ENCODE results near the gene TPSAB1.

The TPSAB1 gene

DNA sequence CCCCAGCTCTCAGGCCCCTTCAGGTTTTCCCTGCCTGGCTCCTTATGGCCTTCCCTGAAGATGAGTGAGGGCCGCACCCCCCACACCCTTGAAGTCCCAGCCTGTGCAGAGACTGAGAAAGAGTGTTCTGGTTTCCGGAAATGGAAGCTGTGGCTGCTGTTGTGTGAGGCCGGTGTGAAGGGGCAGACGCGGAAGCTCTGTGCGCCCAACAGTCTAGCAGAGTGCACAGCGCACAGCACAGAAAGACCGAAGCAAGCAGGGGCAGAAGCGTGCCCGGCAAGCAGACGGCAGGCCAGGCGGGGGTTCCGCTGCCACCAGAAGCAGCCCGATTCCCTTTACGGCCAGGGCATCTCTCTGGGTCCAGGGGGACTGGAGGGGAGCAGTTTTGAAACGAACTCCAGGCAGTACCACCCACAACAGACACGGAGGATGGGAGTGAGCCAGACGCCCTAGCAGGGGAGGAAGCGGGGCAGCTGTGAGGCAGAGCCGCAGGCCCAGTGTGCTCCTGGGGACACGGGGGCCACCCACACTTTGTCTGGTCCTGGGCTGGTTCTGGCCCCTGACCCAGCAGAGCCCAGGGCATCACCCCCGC is 32.2 kb upstream of the TPSAB1 start:
- peak in 1 of 2 experiments; percentile 9 for DNase-seq (ENCODE audit: low read depth in 1 of 2, low spot score in 1 of 2)
- H3K27ac ChIP-seq (replicated peaks): no peak overlapping the region
- H3K27me3 ChIP-seq (ENCODE audit: insufficient read depth, poor library complexity, severe bottlenecking): no peaks in the 10 kb centered on the region
- H3K4me3 ChIP-seq (replicated peaks; ENCODE audit: insufficient read depth, low read length): no peak overlapping the region
- TF ChIP-seq, protein P1, sequence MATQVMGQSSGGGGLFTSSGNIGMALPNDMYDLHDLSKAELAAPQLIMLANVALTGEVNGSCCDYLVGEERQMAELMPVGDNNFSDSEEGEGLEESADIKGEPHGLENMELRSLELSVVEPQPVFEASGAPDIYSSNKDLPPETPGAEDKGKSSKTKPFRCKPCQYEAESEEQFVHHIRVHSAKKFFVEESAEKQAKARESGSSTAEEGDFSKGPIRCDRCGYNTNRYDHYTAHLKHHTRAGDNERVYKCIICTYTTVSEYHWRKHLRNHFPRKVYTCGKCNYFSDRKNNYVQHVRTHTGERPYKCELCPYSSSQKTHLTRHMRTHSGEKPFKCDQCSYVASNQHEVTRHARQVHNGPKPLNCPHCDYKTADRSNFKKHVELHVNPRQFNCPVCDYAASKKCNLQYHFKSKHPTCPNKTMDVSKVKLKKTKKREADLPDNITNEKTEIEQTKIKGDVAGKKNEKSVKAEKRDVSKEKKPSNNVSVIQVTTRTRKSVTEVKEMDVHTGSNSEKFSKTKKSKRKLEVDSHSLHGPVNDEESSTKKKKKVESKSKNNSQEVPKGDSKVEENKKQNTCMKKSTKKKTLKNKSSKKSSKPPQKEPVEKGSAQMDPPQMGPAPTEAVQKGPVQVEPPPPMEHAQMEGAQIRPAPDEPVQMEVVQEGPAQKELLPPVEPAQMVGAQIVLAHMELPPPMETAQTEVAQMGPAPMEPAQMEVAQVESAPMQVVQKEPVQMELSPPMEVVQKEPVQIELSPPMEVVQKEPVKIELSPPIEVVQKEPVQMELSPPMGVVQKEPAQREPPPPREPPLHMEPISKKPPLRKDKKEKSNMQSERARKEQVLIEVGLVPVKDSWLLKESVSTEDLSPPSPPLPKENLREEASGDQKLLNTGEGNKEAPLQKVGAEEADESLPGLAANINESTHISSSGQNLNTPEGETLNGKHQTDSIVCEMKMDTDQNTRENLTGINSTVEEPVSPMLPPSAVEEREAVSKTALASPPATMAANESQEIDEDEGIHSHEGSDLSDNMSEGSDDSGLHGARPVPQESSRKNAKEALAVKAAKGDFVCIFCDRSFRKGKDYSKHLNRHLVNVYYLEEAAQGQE (IDR thresholded peaks at IDR 0.05; ENCODE audit: insufficient replicate concordance, low read depth): no peak
- TF ChIP-seq GABPA (IDR thresholded peaks at IDR 0.05; ENCODE audit: low read depth): no peak
- TF ChIP-seq POLR2AphosphoS5 (IDR thresholded peaks at IDR 0.05; ENCODE audit: low read depth): no peak
- TF ChIP-seq, protein P2, sequence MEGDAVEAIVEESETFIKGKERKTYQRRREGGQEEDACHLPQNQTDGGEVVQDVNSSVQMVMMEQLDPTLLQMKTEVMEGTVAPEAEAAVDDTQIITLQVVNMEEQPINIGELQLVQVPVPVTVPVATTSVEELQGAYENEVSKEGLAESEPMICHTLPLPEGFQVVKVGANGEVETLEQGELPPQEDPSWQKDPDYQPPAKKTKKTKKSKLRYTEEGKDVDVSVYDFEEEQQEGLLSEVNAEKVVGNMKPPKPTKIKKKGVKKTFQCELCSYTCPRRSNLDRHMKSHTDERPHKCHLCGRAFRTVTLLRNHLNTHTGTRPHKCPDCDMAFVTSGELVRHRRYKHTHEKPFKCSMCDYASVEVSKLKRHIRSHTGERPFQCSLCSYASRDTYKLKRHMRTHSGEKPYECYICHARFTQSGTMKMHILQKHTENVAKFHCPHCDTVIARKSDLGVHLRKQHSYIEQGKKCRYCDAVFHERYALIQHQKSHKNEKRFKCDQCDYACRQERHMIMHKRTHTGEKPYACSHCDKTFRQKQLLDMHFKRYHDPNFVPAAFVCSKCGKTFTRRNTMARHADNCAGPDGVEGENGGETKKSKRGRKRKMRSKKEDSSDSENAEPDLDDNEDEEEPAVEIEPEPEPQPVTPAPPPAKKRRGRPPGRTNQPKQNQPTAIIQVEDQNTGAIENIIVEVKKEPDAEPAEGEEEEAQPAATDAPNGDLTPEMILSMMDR (IDR thresholded peaks at IDR 0.05; ENCODE audit: insufficient read depth, low read length): no peak
- no peak for TF ChIP-seq SPI1 (IDR thresholded peaks at IDR 0.05; ENCODE audit: borderline replicate concordance, low read depth)

DNA sequence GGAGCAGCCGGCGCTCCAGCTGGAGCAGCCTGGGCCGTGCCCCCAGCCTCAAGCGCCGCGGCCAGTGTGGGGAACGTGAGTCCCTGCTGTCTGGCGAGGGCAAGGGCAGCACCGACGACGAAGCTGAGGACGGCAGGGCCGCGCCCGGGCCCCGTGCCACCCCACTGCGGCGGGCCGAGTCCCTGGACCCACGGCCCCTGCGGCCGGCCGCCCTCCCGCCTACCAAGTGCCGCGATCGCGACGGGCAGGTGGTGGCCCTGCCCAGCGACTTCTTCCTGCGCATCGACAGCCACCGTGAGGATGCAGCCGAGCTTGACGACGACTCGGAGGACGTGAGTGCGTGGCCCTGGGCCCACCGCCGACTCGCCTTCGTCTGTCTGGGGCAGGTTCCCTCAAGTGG is 31.4 kb upstream of the TPSAB1 start:
- no peak for TF ChIP-seq GABPA (IDR thresholded peaks at IDR 0.05; ENCODE audit: low read depth)
- TF ChIP-seq SPI1 (IDR thresholded peaks at IDR 0.05; ENCODE audit: borderline replicate concordance, low read depth): no peak
- TF ChIP-seq POLR2AphosphoS5 (IDR thresholded peaks at IDR 0.05; ENCODE audit: low read depth): no peak
- TF ChIP-seq, protein P2 (IDR thresholded peaks at IDR 0.05; ENCODE audit: insufficient read depth, low read length): no peak
- TF ChIP-seq, protein P1 (IDR thresholded peaks at IDR 0.05; ENCODE audit: insufficient replicate concordance, low read depth): no peak
- Histone ChIP-seq H3K27me3 (ENCODE audit: insufficient read depth, poor library complexity, severe bottlenecking) (no peaks in the 10 kb centered on the region), H3K4me3 (replicated peaks; ENCODE audit: insufficient read depth, low read length) (no peak overlapping the region), H3K27ac (replicated peaks) (no peak overlapping the region)
- DNase-seq (ENCODE audit: low read depth in 1 of 2, low spot score in 1 of 2): no peak

DNA sequence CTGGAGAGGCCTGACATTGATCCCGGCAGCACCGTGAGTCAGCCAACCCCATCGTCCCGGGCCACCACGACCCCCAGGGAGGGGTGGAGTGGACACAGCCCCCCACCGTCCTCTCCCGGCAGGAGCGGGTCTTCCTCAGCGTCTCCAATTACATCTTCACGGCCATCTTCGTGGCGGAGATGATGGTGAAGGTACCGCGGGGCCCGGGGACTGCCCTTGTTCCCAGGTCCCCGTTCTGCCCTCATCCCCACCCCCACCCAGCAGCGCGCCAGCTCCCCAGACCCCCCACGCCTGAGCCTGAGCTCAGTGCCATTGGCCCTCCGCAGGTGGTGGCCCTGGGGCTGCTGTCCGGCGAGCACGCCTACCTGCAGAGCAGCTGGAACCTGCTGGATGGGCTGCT is 30.0 kb upstream of the TPSAB1 start:
- Histone ChIP-seq H3K4me3 (replicated peaks; ENCODE audit: insufficient read depth, low read length) (no peak overlapping the region), H3K27ac (replicated peaks) (no peak overlapping the region), H3K27me3 (ENCODE audit: insufficient read depth, poor library complexity, severe bottlenecking) (no peaks in the 10 kb centered on the region)
- no peak for DNase-seq (ENCODE audit: low read depth in 1 of 2, low spot score in 1 of 2)
- no peak for TF ChIP-seq SPI1 (IDR thresholded peaks at IDR 0.05; ENCODE audit: borderline replicate concordance, low read depth)
- TF ChIP-seq, protein P2 (IDR thresholded peaks at IDR 0.05; ENCODE audit: insufficient read depth, low read length): no peak
- TF ChIP-seq GABPA (IDR thresholded peaks at IDR 0.05; ENCODE audit: low read depth): no peak

All from HL-60 (cell line).